GM18868 (cell line): ENCODE results near the gene CA5B.
"Not testable (repeated sequence)": the region's sequence is repeated elsewhere in the genome, so short reads cannot be mapped to it uniquely, and the experiment has no call there.

Source experiments
- ATAC-seq: cut with Tn5 transposase; IDR thresholded peaks from one replicate; pipeline ENCODE4 v1.9.1; 2021; ENCODE audit warnings: mild to moderate bottlenecking, moderate library complexity; ENCODE audit not compliant: unreplicated experiment

CA5B gene

DNA sequence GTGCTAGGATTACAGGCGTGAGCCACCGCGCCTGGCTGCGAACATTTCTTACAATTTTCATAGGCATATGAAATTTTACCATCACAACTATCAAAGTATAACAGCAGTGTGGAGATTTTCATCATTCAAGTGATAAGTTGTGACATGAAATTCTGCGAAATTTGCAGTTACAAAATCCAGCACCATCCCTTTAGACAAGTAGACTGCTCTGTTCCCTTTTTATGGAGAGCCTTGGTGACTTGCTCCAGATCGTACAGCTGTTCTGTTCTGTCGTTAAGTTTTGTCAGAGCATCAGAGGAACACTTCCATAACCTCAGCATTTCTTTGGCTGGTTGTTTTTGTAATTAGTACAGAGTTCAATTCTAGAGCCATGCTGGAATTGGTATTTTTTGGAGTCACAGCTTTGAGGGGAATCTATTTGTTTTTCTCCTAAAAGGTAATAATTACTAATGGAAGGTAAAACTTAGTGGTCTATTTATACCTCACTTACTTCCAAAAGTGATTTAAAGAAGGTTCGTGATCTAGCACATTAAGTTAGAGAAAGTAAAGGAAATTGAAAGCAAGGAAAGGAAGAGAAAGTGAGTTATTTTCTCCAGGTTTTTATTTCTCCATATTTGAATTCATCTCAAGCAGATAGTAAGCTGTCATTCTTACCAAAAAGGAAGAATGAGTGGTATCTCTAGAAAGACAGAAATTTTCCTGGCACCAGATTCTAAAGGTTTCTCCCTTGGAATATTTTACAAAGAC lies 74.3 kb downstream of the CA5B start:
- no peak for ATAC-seq

DNA sequence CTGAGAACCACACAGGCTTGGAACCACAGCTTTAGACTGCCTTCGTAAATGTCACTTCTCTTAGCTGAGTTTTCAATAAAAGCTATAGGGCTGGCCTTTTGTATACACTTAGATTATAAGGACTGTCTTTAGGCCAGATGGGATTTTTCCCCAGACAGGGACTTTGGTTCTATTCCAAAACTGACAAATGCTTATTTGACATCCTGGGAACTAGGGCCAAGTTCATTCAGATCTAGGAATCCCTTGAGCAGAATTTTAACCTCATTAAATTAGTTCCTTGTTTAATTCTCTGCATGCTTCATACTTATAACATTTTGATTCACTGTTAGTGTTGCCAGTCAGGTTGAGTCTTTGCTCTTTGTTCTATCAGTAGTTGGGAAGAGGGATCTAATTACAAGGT lies 75.3 kb downstream of the CA5B start:
- no peak for ATAC-seq

DNA sequence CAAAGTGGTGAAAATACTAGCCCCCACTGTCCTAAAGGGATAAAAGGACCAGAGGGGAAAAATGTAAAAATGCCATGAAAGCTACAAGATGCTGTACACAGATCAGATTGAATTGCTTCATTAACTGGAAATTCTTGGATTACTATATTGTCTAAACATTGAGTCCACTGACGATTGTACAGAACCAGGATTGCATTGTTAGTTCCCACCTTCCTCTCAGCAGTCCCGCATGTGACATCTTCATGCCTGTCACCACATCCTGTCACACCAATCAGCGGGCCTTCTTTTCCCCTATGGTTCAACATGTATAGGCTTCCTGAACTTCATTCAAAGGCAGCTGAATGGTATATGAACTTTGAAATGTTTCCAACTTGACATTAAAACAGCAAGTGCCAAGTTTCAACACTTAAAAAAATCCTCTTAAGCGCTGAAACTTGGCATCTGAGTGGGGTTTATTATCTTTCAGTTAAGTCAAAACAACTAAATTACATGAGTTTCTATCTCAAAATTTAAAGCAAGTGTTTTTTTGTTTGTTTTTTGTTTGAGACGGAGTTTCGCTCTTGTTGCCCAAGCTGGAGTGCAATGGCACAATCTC lies 76.8 kb downstream of the CA5B start:
- ATAC-seq, result no peak

DNA sequence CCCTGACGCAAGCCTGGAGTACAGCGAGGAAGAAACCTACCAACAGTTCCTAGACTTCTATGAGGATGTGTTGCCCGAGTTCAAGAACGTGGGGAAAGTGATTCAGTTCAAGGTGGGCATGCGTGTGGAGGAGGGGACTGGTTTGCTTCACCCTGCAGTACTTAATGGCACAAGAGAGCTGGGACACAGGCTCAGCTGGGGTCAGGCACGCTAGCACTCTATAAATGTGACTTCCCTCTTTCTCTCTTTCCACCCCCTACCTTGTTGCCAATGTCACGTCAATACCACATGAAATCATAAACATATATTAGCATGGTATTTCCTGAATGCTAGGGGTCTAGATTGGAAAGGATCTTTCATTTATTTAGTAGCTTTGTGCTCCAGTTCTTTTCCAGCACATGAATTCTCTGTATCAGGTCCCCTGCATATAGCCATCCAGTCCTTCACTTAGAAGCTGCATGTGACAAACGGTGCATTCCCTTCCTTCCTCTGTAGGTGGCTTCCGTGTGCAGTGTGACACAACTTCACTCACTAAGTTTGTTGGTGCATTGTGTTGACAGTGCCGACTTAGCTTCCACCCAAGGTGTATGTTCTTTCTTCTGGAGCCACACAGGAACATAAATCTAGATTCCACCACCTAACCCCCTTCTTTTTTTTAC lies 77.8 kb downstream of the CA5B start:
- peak; percentile 91 for ATAC-seq

DNA sequence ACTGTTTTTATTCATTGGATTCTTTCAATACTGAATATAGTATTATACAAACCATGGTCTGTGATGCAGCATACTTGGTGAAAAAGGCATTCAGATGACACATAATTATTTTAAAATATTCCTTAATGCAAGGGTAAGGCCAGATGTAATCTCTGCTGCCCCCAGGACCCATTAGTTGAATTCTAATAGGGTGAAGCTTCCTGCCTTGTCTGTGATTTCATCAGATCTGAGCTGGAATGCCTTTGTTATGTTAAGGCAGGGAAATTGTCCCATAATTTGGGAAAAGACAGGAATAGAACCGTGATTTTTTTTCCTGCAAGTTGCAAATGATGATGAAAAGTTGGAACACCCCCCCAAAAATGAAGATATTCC lies 78.4 kb downstream of the CA5B start:
- ATAC-seq, result no peak

DNA sequence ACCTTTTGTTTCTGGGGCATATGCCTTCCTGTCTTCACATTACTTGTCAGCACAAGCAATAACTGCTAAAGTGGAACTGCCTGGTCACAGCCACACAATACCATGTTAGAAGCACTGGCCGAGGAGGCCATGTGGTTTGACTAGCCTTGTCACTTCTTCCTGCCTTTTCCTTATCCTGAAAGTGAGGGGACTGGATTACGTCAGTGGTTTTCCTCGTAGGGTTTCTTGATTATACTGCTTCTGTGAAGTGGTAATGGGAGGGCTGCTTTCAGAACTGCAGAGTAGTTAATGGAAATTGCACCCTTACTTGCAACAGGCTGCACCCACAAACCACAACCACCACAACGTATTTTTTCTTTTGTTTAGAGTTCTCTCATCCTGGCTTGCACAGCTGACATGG lies 78.8 kb downstream of the CA5B start:
- ATAC-seq, result no peak

DNA sequence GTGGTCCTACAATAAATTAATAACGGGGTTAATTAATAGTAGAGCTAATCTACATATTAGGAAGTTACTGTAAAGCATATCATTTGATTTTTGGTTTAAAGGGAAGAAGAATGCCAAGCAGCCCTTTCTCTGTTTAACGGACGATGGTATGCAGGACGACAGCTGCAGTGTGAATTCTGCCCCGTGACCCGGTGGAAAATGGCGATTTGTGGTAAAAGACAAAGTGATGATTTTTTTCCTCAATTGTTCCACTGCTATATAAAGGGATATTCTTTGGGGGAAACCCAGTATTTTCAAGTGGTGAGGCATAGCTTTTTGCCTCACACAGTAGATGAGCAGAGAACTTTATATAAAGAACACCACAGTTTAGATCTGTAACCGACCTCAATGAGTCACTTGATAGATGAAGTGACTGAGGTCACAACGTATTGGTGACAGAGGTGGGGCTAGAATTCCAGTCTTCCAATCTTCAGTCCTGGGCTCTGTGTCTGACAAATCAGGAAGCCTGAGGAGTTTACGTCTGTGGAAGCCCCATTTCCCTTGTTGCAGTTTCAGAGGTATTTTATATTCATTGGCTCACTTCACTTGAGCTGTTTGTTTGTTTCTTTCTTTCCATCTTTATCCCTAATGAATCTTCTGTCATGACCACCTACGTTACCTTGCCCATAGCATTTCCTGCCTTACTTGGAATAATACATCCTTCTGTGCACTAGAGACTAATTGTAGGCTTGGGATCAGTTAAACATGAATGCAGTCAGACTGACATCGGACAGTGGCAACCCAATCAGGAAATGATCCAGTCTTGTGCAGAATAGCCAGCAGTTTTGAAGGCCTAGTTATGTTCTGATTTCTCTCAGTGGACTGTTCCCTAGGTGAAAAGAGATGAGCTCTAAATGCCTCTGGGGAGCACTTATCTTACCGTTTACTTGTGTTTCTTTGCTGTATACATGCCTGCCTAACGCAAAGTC lies 82.3 kb downstream of the CA5B start:
- no peak for ATAC-seq

DNA sequence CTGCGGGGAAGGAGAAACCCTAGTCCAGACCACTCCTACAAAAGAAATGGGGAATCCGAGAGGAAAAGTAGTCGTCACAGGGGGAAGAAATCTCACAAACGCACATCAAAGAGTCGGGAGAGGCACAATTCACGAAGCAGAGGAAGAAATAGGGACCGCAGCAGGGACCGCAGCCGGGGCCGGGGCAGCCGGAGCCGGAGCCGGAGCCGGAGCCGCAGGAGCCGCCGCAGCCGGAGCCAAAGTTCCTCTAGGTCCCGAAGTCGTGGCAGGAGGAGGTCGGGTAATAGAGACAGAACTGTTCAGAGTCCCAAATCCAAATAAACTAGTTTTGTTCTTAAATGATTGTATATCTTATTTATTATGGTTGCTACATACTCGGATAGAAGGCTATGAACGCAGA lies 84.9 kb downstream of the CA5B start:
- ATAC-seq, result no peak

DNA sequence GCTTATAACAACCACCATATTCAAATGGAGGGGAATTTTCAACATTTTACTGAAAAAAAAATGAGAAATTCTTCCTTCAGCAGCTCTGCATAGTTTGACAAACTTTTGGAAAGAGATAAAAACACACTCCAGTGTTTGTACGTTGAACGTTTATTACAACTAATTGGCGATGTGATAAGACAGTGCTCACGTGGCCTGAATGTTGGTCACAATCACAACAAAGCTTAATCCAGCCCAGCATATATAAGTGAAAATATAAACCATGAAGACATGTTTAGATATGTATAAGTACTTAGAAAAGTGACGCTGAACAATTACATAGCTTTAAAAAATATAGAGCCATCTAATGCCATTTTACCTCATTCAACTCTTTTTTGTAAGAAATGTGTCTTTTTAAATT lies 87.9 kb downstream of the CA5B start:
- ATAC-seq, result no peak

DNA sequence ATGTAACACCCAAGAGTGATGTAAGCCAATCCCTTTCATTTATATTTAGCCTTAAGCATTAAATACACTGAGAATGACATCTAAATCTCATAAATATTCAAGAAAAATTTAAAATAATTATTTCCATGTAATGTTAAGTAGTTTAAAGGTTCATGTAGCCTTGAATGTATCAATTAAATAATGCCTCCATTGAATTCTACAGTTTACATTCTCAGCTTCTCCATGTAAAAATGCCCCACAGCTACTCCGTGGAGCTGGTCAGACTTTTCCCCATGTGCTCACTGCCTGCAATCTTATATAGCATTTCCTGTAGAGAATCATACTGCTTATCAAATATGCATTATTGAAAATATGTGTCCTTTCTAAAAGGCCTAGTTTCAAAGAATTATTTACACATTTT lies 91.1 kb downstream of the CA5B start:
- ATAC-seq, result no peak

DNA sequence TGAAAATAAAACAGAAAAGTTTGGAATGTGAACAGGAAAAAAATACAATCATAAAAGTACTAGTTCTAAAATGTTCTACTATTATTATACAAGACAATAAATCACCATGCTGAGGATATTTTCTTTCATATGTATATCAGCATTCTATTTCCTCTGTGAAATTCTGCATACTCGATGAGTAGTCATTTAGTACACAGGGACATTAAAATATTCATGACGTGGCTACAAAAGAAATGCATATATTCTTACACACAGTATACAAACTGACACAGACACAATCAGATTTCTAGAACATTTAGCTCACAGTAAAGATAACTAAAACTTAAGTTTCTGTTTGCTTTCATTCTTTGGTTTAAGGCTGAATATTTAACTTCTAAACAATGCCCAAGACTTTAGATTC lies 93.3 kb downstream of the CA5B start:
- not testable (repeated sequence) for ATAC-seq

DNA sequence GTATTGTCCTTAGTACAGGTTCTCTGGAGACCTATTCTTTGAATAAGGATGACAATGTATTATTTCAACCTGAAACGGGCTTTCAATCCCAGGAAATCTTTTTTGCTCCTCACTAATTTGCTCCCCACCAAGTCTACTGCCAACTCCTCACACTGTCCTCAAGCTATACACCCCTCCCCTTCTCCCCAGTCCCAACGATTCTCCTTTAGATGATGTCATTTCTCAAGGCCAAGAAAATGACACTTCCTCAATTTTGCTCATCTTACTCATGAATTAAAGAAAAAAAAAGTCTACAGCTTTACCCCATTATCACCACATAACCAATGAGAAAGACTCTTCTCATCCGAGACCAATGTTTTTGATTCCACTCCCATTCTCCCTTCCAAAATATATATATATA lies 96.0 kb downstream of the CA5B start:
- ATAC-seq, result no peak

DNA sequence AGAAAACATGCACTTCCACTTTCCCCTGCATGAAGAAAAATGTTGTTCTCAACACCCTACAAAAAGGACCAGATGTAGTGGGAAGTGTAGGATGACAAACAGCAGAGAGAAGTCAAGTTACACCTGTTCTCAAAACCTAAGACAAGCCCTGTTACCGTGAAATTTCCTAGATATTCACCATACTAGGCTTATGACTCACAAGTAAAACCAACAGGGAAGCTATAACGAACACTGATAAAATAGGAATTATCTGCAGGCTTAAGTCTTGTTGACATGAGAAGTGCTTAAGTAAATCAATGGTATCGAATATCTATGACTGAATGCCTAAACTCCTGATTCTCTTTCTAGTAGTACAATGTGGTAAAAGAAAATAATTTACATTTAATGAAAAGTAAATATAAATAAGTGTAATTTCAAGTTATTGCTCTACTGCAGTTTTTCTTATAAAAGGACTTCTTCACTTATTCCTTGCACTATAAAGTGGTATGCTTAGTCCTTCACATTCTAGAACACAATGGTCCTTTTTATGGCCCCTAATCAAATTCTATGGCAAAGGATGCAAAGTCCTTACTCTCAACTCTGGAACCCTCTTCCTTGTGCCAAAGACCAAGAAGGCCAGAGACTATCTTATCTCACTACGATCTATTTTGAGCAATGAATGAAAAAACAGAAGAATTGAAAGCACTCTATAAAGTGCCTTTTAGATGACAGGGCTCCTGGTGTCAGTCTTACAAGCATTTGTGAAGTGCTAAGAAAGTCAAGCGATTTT lies 96.9 kb downstream of the CA5B start:
- ATAC-seq, result no peak
